GM15510 (cell line): ENCODE measurements around the gene TMEM250.

Experiments used
- POLR2A ChIP-seq: IDR thresholded peaks from 3 replicates; pipeline ENCODE4 v1.6.1; 2011; ENCODE audit warnings: borderline replicate concordance; ENCODE audit not compliant: insufficient read length; ENCODE audit errors: extremely low read depth

TMEM250 gene

DNA sequence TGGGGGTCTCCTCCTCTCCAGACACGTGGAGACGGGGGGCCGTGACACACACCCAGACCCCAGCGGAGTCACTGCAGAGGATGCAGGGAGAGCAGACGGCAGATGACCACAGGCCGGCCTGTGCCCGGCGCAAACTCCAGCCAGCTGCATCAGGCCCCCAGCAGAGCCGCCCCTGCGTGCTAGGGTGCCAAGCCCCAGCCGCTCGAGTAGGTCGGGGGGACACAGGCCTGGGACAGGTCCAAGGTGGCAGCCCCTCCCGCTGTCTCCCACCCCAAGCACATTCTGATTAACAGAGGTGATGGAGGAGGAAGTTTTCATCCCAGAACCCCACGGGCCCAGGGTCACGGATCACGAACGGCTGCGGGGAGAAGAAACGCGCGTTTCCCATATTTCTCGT lies 38.0 kb downstream of the TMEM250 start:
- TF ChIP-seq POLR2A = no peak

DNA sequence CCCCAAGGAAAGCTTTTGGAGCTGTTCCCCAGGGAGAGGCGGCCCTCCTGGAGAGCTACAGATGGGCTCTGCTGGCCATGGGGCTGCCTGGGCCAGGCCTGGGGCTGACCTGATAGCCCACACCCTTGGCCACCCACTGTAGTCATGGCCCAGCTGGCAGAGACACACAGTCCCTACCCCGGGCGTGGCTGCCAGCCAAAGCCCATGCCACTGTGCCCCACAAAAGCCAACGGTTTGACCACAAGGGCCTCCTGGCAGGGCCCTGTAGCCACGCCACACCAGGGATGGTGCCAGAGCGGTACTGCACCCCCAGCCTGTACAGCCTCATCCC lies 38.8 kb downstream of the TMEM250 start:
- no peak for TF ChIP-seq POLR2A

DNA sequence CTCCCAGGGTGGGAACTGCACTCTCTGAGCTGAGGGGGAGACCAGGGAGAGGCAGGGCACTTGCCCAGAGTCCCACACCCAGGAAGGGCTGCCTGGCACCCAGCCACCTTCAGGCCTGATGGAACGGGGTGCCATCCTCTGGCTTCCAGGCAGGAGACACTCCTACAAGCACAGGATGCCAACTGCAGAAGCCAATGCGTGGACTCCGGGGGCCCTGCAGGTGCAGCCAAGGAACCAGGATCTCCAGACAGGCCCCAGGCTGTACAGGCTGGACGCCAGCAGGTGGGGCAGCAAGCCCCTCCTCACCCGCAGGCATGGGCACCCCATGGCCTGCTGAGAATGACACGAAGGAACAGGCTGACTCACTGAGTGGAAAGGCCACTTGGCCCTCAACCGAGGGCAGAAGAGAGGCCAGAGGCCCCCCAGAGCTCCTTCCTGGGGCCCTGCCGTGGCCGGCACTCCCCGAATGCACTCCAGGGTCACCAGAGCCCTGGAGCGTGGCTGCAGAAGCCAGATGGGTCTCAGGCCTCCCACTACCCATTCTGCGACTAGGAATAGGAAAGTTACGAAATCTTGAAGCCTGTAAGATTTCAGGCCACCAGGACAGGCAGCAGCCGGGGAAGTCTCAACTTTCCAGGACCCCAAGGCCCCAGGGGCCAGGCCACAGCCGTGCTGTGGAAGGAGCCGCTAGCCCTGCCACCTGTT lies 39.3 kb downstream of the TMEM250 start:
- TF ChIP-seq POLR2A = no peak

DNA sequence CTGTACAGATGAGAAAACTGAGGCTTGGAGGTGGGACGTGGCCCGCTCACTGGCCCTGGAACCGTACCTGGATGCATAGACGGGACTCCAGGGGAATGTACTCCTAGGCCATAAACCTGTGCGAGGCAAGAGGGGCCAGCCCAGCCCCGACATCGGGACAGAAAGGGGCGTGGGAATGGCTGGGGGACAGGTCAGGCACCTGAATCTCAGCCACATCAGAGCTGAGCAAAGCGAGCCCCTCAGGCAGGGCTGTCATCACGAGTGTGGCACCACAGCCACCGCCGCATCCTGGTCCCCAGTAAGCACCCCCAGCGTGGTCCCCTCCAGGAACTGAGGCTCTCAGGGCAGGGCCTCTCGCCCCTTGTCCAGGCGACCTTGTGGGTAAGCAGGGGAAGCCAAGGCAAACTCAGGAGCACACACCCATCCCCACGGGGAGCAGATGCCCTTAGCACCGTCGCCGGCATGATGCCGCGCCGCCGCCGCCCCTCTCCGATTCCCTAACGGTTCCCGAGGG lies 40.1 kb downstream of the TMEM250 start:
- TF ChIP-seq POLR2A = no peak

DNA sequence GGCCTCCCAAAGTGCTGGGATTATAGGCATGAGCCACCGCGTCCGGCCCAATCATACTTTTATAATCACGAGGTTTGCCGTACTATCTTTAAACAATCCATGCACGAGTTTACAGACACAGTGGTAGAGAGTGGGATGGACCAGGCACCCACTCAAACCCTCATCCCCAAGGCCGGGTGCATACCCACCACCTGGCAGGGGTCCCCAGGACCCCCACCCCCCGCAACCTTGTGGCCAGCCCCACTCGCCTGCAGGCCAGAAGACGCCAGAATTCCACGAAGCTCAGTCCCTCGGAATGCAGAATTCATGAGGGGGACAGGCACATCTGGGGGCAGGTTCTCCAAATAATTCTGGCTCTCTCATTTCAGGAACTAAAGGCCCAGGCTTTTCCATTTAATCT lies 40.7 kb downstream of the TMEM250 start:
- TF ChIP-seq POLR2A = no peak

DNA sequence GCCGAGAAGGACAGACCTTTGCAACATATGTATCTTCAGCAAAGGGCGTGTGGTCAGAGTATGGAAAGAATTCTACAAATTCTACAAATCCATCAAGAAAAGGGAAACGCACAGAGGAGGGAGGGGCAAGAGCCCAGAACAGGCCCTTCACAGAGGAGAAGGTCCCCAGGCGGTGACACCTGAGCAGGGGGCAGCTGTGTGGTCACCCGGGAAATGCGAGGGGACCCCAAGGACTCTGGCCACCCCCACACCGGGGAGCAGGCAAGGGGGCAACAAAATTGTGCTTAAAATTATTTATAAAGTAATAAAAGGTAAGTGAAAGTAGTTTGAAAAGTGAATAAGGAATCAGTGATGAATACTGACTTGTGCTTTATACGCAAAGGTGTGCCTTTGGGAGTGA lies 41.2 kb downstream of the TMEM250 start:
- TF ChIP-seq POLR2A = no peak

DNA sequence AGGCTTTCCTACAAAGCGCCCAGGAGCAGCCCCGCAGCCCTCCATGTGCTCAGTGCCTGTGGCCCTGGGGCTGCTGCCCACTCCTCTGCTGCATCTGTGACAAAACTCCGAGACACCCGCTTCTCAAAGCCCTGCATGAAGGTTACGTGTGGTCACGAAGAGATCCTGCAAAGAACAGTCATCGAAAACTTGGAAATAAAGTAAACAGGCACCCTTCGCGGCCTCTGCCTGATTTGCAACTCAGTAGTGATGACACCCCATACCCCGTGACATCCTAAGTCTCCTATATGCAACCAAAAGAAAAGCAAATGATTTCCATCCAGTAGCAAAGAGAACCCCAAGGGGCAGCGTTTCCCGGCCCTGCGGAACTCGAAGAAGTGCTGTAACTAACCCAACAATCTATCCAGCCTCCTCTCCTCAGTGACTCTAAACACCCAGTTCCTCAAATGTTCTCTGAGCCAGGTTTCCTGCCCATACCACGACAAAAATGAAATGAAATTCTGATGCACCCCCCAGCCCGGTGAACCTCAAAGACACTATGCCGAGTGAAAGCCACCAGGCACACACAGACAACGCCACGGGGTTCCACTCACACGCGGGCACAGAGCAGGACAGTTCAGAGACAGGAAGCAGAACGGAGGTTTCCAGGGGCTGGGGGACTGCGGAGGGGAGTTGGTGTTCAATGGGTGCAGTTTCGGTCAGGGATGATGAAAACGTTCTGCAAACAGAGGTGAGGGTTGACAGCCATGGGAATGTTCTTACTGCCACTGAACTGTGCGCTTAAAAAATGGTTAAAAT lies 42.6 kb downstream of the TMEM250 start:
- no peak for TF ChIP-seq POLR2A

DNA sequence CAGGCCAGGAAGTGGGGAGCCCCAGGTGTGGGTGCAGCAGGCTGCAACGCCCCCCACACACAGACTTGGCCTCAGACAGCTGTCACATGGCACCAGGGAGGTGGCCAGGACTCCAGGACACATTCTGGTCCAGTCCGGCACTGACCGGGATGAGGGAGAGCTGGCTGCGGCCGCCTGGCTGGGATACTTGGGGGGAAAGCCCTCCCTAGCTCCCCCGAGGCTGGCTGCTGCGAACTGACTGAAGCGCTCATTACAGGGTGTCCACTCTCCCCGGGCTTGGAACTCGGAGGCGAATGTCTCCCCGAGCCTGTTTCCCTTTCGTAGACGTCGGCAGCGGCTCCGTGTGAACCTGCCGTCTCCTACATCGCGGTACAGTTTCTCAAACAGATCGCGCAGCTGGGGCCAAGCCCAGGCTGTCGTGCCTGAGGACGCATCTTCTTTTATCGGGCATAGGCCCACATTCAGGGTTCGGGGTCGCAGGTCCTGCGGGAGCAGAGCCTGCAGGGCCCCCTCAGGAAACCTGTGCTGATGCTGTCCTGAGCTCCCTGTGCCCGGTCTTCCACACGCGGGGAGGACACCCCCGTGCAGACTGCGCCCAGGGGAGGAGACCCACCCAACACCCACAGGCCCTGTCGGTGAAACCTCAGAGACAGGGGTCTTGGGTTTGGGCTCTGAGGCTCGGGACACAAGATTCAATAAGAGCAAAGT lies 43.4 kb downstream of the TMEM250 start:
- no peak for TF ChIP-seq POLR2A

DNA sequence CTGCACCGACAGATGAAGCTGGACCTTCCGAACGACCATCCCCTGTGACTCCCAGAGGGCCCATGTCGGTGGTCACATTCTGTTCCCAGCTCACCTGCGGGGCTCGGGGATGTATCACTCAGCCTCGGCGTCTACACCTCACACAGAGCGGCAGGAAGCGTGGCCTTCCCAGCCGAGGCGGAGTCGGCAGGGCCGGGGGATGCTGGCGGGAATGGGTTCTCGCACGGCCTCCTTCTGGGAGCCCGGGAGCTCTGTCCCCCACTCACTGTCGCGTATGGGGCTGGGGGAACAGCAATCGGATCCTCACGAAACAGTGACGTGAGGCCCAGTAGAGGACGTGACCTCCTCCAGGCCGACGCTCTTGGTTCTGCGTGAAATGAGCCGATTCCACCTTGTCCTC lies 44.0 kb downstream of the TMEM250 start:
- TF ChIP-seq POLR2A = no peak
